B cell (primary cell): ENCODE measurements around the gene HLA-A.

ENCODE experiments used
- EZH2 ChIP-seq: IDR thresholded peaks from 2 replicates; pipeline ENCODE4 v1.6.1; 2012; ENCODE audit warnings: borderline replicate concordance, low read depth, mild to moderate bottlenecking, moderate library complexity, low read length; ENCODE audit not compliant: insufficient read depth, poor library complexity, severe bottlenecking
- TF ChIP-seq, protein P1 (sequence below): fragments of 200-600 bp; IDR thresholded peaks from one replicate; pipeline ENCODE4 v1.8.0; 2022; ENCODE audit warnings: antibody characterized with exemption, mild to moderate bottlenecking

DNA sequence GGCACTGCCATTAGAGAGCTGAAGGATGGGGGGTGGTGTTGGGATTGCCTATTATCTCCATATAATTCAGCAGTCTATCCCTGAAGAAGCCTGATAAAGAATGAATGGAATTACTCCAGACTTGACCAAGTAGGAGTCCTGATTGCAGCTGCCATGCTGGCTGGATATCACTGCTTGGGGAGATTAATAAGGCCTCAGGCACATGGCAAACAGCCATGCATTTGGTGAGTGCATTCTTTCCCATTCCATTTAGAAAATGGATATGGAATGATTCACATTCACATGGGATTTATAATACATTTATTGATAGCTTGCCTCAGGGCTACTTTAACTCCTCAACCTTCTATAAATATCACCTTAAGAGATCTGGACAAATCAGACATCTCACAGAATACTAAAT lies 49.6 kb upstream of the HLA-A start:
- TF ChIP-seq, protein P1, sequence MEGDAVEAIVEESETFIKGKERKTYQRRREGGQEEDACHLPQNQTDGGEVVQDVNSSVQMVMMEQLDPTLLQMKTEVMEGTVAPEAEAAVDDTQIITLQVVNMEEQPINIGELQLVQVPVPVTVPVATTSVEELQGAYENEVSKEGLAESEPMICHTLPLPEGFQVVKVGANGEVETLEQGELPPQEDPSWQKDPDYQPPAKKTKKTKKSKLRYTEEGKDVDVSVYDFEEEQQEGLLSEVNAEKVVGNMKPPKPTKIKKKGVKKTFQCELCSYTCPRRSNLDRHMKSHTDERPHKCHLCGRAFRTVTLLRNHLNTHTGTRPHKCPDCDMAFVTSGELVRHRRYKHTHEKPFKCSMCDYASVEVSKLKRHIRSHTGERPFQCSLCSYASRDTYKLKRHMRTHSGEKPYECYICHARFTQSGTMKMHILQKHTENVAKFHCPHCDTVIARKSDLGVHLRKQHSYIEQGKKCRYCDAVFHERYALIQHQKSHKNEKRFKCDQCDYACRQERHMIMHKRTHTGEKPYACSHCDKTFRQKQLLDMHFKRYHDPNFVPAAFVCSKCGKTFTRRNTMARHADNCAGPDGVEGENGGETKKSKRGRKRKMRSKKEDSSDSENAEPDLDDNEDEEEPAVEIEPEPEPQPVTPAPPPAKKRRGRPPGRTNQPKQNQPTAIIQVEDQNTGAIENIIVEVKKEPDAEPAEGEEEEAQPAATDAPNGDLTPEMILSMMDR, result no peak
- no peak for TF ChIP-seq EZH2
